Heart right ventricle (tissue), 16 donors: ENCODE results near the gene FAF1. TPM values are rescaled to one million over a fixed set of nuclear protein-coding genes. Genes with fewer than 3 reads are reported as not detected.
A peak's percentile ranks its signal among the peaks of the same experiment; 100 is the strongest.

Experiments
- ATAC-seq, 8 donors: fragments of 200-7000 bp; cut with Tn5 transposase; one replicate each; pipeline ENCODE4 v1.9.1; 2020; ENCODE audit warnings: mild to moderate bottlenecking in 8 of 8, moderate library complexity in 8 of 8, moderate number of reproducible peaks in 1 of 8
- DNase-seq, 2 donors: peaks; one replicate each; pipeline ENCODE4 v3.0.0-alpha.2; 2020
- H3K27ac ChIP-seq, 10 donors: fragments of 200-600 bp; sonication (generic) in 2 of 10; one replicate each; pipeline versions ENCODE4 v1.5.0 to v1.8.0; 2020 to 2022; ENCODE audit warnings: mild to moderate bottlenecking in 3 of 10
- H3K27me3 ChIP-seq, 7 donors: fragments of 200-600 bp; one replicate each; pipeline ENCODE4 v1.8.0; 2021 to 2022; ENCODE audit warnings: mild to moderate bottlenecking in 2 of 7
- H3K36me3 ChIP-seq, 9 donors: fragments of 200-600 bp; sonication (generic) in 1 of 9; one replicate each; pipeline versions ENCODE4 v1.5.0 to v1.8.0; 2020 to 2022; ENCODE audit warnings: mild to moderate bottlenecking in 2 of 9
- H3K4me1 ChIP-seq, 9 donors: fragments of 200-600 bp; sonication (generic) in 1 of 9; one replicate each; pipeline versions ENCODE4 v1.5.0 to v1.8.0; 2020 to 2022; ENCODE audit warnings: mild to moderate bottlenecking in 4 of 9
- H3K4me3 ChIP-seq, 10 donors: fragments of 200-600 bp; sonication (generic) in 2 of 10; one replicate each; pipeline versions ENCODE4 v1.5.0 to v1.8.0; 2020 to 2022; ENCODE audit warnings: mild to moderate bottlenecking in 7 of 10, moderate library complexity in 2 of 10
- H3K9me3 ChIP-seq, 11 donors: fragments of 200-600 bp in 10 of 11; sonication (generic) in 2 of 11; one replicate each; pipeline versions ENCODE4 v1.5.0 to v1.8.0; 2013 to 2022; ENCODE audit warnings: mild to moderate bottlenecking in 2 of 11, control low read depth in 1 of 11, moderate library complexity in 1 of 11
- WGBS, 2 donors: extraction: QIAGEN DNeasy Blood & Tissue Kit; methylation state at CpG; one replicate each; pipeline ENCODE4 v1.1.7; 2013; ENCODE audit warnings: inconsistent platforms in 1 of 2; 5-methylcytosine and 5-hydroxymethylcytosine counted together
- intact Hi-C, 10 donors: fragments of 100-400 bp; cut with DNase I; formaldehyde crosslinking; loops; one replicate each; pipeline versions ENCODE4 v1.11.1 to v1.14.2; 2022
- polyA plus RNA-seq, 2 donors: library from polyadenylated mRNA; stranded (reverse); fragments of 200-250 nt; gene quantifications; one replicate each; pipeline ENCODE4 v1.2.3, GENCODE V29; 2013
- total RNA-seq, 10 donors: library from RNA; stranded (reverse); fragmentation: NEBNext Ultra II Directional in 3 of 10; extraction: Animal tissue kit (Norgen Biotek cat#: 25700) in 3 of 10; gene quantifications; one replicate each; pipeline versions ENCODE4 v1.2.1 to v1.2.4, GENCODE V29; 2021 to 2023
- TF ChIP-seq, protein P1 (sequence below), 9 donors: fragments of 200-600 bp; sonication (generic) in 2 of 9; IDR thresholded peaks; one replicate each; pipeline versions ENCODE4 v1.5.0 to v1.8.0; 2021 to 2022; ENCODE audit warnings: antibody characterized with exemption in 9 of 9, mild to moderate bottlenecking in 5 of 9, moderate library complexity in 1 of 9
- donor health status: Arrhythmogenic right ventricular cardiomyopathy.
- donor health status: ischemic (EF 13 %, LVEDD 7.1; RV severe dilation, severe dysfunction).
- donor health status: healthy with polysubstance abuse.
- donor health status: DM: no; HTN: yes; CAD: no.
- donor health status: DM: no; HTN: no; CAD: no.
- donor health status: ischemic (EF 25% LVEDD 6.9; RV normal size, moderate dysfunction).
- donor health status: ischemic (EF 25% LVEDD 5.7; RV mildly dilated, moderate dysfunction).
- donor health status: healthy.
- donor health status: DM: yes; HTN: yes; CAD: no.
- donor health status: Ischemic cardiomyopathy.
- donor health status: ischemic (EF 35%, LVEDD 5.7; RV mildly dilated, moderate dysfunction).
- donor health status: nonischemic (EF 11% LVEDD 7.7; RV severe dilation, severe dysfunction).
- donor health status: DM: yes; HTN: yes; CAD: no.
- donor health status: PGD.
- donor health status: ischemic (EF 29% LVEDD 5.4; RV normal size, mild dysfunction).
- donor health status: nonischemic (EF 23%, LVEDD 6.1; RV moderate dilation, normal function).

The FAF1 gene
- total and polyA plus RNA-seq, 12 donors, result 30.9 to 102 (median 88.9) TPM

DNA sequence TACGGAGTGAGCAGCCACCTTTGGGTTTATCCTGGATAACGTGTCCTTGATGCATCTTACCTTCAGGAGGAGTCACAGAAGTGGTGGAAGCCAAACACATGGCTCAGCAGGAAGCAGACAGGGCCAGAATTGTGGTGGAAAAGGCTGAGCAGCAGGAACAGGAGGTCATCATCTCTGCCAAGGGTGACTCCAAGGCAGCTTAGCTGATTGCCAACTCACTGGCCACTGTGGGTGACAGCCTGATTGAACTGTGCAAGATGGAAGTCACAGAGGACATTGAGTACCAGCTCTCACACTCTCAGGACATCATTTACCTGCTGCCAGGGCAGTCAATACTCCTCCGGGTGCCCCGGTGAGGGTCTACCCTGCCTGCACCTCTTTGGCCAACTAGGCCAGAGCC, 179.3 kb downstream of the FAF1 start:
- H3K27ac ChIP-seq, result no peak overlapping the region
- TF ChIP-seq, protein P1, sequence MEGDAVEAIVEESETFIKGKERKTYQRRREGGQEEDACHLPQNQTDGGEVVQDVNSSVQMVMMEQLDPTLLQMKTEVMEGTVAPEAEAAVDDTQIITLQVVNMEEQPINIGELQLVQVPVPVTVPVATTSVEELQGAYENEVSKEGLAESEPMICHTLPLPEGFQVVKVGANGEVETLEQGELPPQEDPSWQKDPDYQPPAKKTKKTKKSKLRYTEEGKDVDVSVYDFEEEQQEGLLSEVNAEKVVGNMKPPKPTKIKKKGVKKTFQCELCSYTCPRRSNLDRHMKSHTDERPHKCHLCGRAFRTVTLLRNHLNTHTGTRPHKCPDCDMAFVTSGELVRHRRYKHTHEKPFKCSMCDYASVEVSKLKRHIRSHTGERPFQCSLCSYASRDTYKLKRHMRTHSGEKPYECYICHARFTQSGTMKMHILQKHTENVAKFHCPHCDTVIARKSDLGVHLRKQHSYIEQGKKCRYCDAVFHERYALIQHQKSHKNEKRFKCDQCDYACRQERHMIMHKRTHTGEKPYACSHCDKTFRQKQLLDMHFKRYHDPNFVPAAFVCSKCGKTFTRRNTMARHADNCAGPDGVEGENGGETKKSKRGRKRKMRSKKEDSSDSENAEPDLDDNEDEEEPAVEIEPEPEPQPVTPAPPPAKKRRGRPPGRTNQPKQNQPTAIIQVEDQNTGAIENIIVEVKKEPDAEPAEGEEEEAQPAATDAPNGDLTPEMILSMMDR (IDR thresholded peaks at IDR 0.05), result no peak
- no peaks in the 10 kb centered on the region for H3K9me3 ChIP-seq
- H3K4me1 ChIP-seq, result peaks cover 0 to 4% (median 0%) of the 10 kb centered on the region in 9 donors
- intact Hi-C loops, result loop anchor here in 1 of 10 donors (10.0 kb wide), 1 partner anchor 94 kb away; no protein-coding TSS in a partner anchor
- DNase-seq (no peak), ATAC-seq (no peak)
- no peak overlapping the region for H3K4me3 ChIP-seq
- no peaks in the 10 kb centered on the region for H3K27me3 ChIP-seq
- peaks cover 0 to 25% (median 0%) of the 10 kb centered on the region in 9 donors for H3K36me3 ChIP-seq
- WGBS, 2 donors, result 95 to 99% methylated on average over 4 of the region's 4 CpGs

DNA sequence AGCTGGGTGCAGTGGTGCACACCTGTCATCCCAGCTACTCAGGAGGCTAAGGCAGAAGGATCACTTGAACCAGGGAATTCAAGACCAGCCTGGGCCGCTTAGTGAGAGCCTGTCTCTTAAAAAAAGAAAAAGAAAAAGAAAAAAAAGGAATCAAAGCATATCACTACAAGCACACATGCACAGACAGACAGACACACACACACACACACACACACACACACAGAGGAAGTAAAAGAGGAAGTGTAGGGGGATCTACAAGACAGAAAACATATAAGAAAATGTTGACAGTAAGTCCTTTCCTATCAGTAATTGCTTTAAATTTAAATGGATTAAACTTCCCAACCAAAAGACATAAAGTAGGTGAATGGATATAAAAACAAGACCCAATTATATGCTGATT, 180.3 kb downstream of the FAF1 start:
- ATAC-seq (no peak), DNase-seq (no peak)
- H3K36me3 ChIP-seq, result peaks cover 0 to 21% (median 0%) of the 10 kb centered on the region in 9 donors
- no peak overlapping the region for H3K27ac ChIP-seq
- no peaks in the 10 kb centered on the region for H3K27me3 ChIP-seq
- no peak overlapping the region for H3K4me3 ChIP-seq
- H3K9me3 ChIP-seq, result no peaks in the 10 kb centered on the region
- TF ChIP-seq, protein P1 (IDR thresholded peaks at IDR 0.05), result no peak
- WGBS, 2 donors, result 100% methylated on average over 1 of the region's 1 CpG
- intact Hi-C loops, result loop anchor here in 7 of 10 donors (5.0 to 10.0 kb wide), 9 partner anchors 95 to 408 kb away; partner anchors contain the start of genes CDKN2C (in 1 of the 7) and FAF1 (in 1 of the 7)
- H3K4me1 ChIP-seq, result peaks cover 0 to 4% (median 0%) of the 10 kb centered on the region in 9 donors

DNA sequence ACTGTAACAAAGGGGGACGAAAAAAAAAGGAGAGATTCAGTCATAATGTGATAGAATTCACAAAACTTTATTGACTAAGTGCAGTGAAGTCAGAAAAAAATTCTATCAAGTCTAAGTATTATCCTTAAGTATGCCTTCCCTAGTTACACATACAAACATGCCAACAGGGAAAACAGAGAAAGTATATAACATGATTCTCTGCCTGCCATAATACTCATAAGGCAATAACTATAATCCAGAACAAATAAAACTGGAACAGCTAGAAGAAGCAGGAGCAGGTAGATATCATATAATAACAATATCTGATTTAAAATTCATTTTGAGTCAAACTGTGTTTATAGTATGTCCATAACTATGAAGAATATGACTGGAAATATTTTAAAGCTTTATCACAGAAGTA, 184.3 kb downstream of the FAF1 start:
- no peak for DNase-seq
- intact Hi-C loops, result loop anchor here in 8 of 10 donors (2.0 to 10.0 kb wide), 10 partner anchors 149 to 413 kb away; partner anchors contain the start of genes CDKN2C (in 1 of the 8) and FAF1 (in 1 of the 8)
- 85 to 90% methylated on average over 1 of the region's 1 CpG for WGBS, 2 donors
- TF ChIP-seq, protein P1 (IDR thresholded peaks at IDR 0.05), result no peak
- Histone ChIP-seq H3K36me3 (peaks cover 0 to 17% (median 0%) of the 10 kb centered on the region in 9 donors), H3K27ac (no peak overlapping the region), H3K9me3 (no peaks in the 10 kb centered on the region), H3K4me3 (no peak overlapping the region), H3K27me3 (no peaks in the 10 kb centered on the region), H3K4me1 (no peaks in the 10 kb centered on the region)
- ATAC-seq, result no peak

DNA sequence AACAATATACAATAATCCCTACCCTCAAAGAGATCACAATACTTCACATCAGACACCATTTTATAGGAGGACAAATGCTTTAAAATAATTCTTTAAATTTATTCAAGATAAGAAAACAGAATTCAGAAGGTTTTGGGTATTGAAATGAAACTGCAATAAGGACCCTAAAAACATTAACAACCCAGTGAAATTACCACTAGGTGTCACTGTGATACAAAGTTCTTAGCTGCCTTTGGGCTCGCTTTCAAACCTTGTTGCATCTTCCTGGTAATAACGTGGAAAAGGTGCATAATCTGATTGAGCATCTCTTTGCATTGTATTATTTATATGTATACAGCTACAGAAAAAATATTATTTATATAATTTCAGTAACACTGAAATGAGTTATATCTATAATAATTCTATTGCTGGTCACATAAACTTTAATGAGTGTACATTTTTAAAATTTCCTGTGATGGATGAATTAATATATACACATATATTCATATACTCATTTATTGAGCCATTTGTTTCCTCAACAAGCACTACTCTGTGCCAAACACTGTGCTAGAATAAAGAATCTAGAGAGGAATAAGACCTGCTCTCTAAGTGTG, 185.2 kb downstream of the FAF1 start:
- H3K27me3 ChIP-seq, result no peaks in the 10 kb centered on the region
- no peaks in the 10 kb centered on the region for H3K9me3 ChIP-seq
- H3K36me3 ChIP-seq, result peaks cover 0 to 8% (median 0%) of the 10 kb centered on the region in 9 donors
- TF ChIP-seq, protein P1 (IDR thresholded peaks at IDR 0.05), result peak; percentile 61 to 89 (median 78)
- 2 to 7% methylated on average over 2 of the region's 2 CpGs for WGBS, 2 donors
- H3K4me3 ChIP-seq, result no peak overlapping the region
- intact Hi-C loops, result loop anchor here in 9 of 10 donors (1.0 to 10.0 kb wide), 11 partner anchors 150 to 417 kb away; partner anchors contain the start of genes CDKN2C (in 1 of the 9) and FAF1 (in 1 of the 9)
- DNase-seq (no peak), ATAC-seq (peak in 3 of 8 donors; percentile 44 to 51 (median 49))
- no peak overlapping the region for H3K27ac ChIP-seq
- H3K4me1 ChIP-seq, result no peaks in the 10 kb centered on the region
